GM15510 (cell line): ENCODE results near the gene KLK8.

Experiments used
- POLR2A ChIP-seq: IDR thresholded peaks from 3 replicates; pipeline ENCODE4 v1.6.1; 2011; ENCODE audit warnings: borderline replicate concordance; ENCODE audit not compliant: insufficient read length; ENCODE audit errors: extremely low read depth

The KLK8 gene

GRCh38 chr19:51025401-51025800 lies 24.0 kb upstream of the KLK8 start:
- TF ChIP-seq POLR2A: no peak

- no peak for TF ChIP-seq POLR2A
These were observed 23.5 kb upstream of the KLK8 start for GRCh38 chr19:51024924-51025323.

DNA sequence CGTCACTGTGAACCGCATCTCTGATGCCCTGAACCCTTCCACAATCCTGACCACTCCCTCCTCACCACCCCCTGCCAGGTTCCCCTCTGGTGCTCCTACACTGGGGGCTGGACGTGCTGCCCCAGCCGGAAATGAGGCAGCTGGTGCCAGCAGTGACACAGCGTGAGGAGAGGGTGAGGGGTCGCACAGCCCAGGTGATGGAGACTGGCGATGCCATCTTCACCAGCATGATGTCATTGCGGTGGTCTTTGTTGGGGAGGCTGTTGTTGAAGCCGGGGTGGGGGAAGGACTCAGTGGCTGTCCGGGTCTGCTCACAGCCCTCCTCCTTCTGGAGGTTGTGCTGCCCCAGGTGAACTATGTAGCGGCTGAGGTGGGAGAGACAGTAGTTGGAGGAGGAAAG lies 22.5 kb upstream of the KLK8 start:
- TF ChIP-seq POLR2A: no peak

DNA sequence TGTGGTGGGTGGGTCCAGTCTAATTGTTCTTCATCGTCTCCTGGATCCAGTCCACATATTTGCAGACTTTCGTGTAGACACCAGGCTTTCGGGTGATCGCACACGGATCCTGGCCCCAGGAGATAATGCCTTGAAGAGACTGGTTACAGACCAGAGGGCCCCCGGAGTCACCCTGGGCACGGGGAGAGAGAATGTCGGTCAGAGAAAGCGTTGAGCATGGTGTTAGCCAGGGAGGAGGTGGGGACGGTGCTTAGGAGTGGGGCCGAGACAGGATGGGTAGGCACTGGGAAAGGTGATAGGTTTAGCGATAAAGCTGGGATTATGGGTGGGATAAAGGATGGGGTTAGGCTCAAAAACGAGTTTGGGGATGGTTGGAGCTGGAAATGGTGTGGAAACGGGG lies 21.1 kb upstream of the KLK8 start:
- no peak for TF ChIP-seq POLR2A

GRCh38 chr19:51020988-51021651 lies 19.7 kb upstream of the KLK8 start:
- no peak for TF ChIP-seq POLR2A

DNA sequence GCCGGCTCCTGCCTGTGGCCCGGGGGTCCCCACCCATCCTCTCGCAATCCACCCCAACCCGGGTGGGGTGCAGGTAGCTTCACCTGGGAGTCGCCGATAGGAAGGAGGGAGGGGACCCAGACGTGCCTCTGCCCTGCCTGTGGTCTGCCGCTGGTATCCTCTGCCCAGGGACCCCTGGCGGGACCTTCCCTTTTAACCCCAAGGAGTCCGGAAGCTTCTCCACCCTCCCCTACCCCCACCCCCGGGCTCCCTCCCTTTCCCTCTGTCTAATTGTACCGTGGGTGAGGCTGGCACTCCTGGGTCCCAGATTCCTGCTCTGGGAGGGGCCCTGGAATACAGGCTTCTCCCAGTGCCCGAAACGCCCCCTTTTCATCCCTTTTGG lies 18.1 kb upstream of the KLK8 start, which contains the start of gene KLK10:
TSS of gene KLK10 (minus strand) at position 166 of the 382 bp plus-strand sequence. CDS start 579 bp downstream, outside the sequence.
- no peak for TF ChIP-seq POLR2A

- no peak for TF ChIP-seq POLR2A
These were observed 17.5 kb upstream of the KLK8 start for GRCh38 chr19:51018745-51019543.

DNA sequence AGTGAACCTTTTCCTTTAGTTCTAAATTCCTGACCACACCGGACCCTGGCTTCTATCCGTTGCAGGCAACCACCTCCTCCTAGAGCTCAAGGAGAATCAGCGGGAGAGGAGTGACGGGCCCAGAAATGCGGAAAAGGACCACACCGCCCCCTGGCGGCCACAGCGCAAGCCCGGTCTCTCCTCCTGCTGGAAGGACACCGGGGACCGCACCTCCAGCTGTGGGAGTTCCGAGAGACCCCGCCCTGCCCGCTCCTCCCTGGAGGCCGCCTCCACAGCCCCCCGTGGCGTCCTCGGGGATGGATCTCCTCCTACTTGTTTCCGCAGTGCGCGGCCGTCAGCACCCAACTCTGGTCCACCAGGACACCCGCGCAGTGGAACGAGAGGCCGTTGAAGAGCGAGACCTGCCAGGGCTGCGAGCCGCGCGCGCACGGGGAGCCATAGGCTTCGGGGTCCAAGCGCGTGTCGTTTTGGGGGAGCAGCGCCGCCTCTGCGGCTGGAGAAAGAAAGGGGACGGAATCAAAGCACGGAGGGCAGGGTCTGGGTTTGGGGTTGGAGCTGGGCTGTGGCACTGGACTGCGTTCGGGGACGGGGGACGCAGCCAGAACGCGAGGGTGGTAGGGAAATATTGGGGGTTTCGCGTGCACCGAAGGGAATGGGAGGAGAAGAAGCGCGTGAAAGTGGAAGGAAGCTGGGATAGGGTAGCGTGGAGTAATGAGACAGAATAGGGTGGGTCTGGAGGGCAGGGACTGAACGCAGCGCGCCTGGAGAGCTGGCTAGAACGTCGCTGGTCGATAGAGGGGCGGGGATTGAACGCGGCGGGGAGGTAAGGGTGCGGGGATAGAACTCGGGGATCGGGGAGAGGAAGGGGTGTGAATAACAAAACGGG lies 15.6 kb upstream of the KLK8 start:
- no peak for TF ChIP-seq POLR2A

- no peak for TF ChIP-seq POLR2A
These were observed 14.4 kb upstream of the KLK8 start for GRCh38 chr19:51015691-51016267.

DNA sequence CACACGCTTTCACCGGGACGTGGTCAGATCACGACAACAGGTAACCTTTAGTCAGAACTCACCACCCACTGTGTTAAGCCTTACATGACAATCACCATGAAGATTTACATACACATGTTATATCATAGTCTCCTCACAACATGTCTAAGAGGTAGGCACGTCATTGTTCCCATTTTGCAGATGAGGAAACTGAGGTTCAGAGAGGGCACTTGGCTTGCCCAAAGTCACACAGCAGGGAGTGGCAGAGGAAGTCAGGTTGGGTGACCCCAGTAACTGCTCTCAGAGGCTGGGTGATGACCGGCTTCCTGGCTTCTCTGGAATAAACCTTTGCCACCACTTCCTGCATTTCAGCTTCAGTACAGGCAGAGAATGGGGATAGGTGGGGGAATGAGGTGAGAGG lies 12.8 kb upstream of the KLK8 start:
- no peak for TF ChIP-seq POLR2A

DNA sequence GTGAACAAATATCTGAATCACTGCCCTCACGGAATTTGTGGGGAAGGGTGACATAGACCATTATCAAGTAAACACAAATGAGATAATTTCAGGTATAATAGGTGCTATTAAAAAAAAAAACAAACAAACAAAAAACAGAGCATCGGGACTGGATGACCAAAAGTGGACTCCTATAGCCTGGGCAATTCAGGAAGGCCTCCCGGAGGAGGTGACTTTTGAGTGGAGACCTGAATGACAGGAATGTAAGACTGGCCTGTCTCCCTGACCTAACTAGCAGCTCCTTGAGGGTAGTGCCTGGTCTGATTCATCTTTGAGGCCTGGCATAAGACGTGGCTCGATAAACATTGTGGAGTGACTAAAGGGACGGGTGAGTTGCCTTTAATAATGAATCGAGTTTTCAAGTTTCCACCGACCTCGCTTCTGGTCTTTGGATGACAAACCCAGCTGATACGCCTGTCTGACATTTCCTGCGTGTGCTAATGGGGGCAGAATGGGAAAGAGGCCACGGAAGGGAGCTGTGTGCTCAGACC lies 11.3 kb upstream of the KLK8 start:
- no peak for TF ChIP-seq POLR2A

GRCh38 chr19:51010066-51010795 lies 8.8 kb upstream of the KLK8 start:
- no peak for TF ChIP-seq POLR2A

GRCh38 chr19:51009061-51009891 lies 7.9 kb upstream of the KLK8 start:
- TF ChIP-seq POLR2A: no peak
